ENCODE results near the gene SLCO2A1. TPM values are rescaled to one million over a fixed set of nuclear protein-coding genes. Genes with fewer than 3 reads are reported as not detected.

Gene SLCO2A1
- total and polyA plus RNA-seq, 2 donors (not counting 1 experiment from before 2014, with no cell fraction given): not detected

GRCh38 chr3:133928903-133929607 lies 100.7 kb downstream of the SLCO2A1 start:
- H3K4me1 ChIP-seq (ENCODE audit: control insufficient read depth in 2 of 2, insufficient read depth in 2 of 2, low read length in 2 of 2): peaks cover 12 to 14% of the 10 kb centered on the region in 2 donors
- H3K79me2 ChIP-seq (ENCODE audit: control insufficient read depth, insufficient read depth, low read length): no peaks in the 10 kb centered on the region
- DNase-seq: peak; percentile 6
- no peak overlapping the region for H3K9ac ChIP-seq (ENCODE audit: low read length)
- ChIA-PET POLR2A (no interaction called here), CTCF (interaction anchor here (0.6 to 2.3 kb wide), 6 partner anchors 25 to 1203 kb away, joined by 3 to 14 read pairs (median 4); no protein-coding TSS in a partner anchor)
- no peaks in the 10 kb centered on the region for H3K36me3 ChIP-seq (replicated peaks in 1 of 2; ENCODE audit: control extremely low read depth in 1 of 2, control insufficient read depth in 1 of 2, extremely low read depth in 1 of 2, insufficient read depth in 2 of 2, low read length in 1 of 2)
- H3K27me3 ChIP-seq (replicated peaks in 1 of 4; ENCODE audit: control extremely low read depth in 1 of 4, control insufficient read depth in 3 of 4, insufficient read depth in 4 of 4, low read length in 3 of 4): peaks cover 0 to 26% (median 5%) of the 10 kb centered on the region in 4 experiments
- ATAC-seq (ENCODE audit: low read depth): no peak
- H2AFZ ChIP-seq (ENCODE audit: insufficient read depth, low read depth, low read length, poor library complexity, severe bottlenecking): no peak overlapping the region
- TF ChIP-seq EZH2 (IDR thresholded peaks at IDR 0.05; ENCODE audit: borderline replicate concordance, insufficient read depth, low read depth, low read length, poor library complexity, severe bottlenecking): no peak
- TF ChIP-seq, protein P1, sequence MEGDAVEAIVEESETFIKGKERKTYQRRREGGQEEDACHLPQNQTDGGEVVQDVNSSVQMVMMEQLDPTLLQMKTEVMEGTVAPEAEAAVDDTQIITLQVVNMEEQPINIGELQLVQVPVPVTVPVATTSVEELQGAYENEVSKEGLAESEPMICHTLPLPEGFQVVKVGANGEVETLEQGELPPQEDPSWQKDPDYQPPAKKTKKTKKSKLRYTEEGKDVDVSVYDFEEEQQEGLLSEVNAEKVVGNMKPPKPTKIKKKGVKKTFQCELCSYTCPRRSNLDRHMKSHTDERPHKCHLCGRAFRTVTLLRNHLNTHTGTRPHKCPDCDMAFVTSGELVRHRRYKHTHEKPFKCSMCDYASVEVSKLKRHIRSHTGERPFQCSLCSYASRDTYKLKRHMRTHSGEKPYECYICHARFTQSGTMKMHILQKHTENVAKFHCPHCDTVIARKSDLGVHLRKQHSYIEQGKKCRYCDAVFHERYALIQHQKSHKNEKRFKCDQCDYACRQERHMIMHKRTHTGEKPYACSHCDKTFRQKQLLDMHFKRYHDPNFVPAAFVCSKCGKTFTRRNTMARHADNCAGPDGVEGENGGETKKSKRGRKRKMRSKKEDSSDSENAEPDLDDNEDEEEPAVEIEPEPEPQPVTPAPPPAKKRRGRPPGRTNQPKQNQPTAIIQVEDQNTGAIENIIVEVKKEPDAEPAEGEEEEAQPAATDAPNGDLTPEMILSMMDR (IDR thresholded peaks at IDR 0.05): no peak
- no peaks in the 10 kb centered on the region for H3K9me3 Mint-ChIP-seq (ENCODE audit: insufficient read depth)
- no peak overlapping the region for H3K4me3 ChIP-seq (ENCODE audit: control extremely low read depth in 1 of 5, extremely low read depth in 1 of 5, insufficient read depth in 1 of 5, low read depth in 2 of 5, low read length in 4 of 5)
- H3K4me3 Mint-ChIP-seq: peak overlapping the region; percentile 23
- H3K4me2 ChIP-seq (replicated peaks; ENCODE audit: low read depth, low read length, poor library complexity, severe bottlenecking): no peak overlapping the region
- H4K20me1 ChIP-seq (ENCODE audit: control insufficient read depth, insufficient read depth, low read length, poor library complexity, severe bottlenecking): no peaks in the 10 kb centered on the region
- intact Hi-C loops (cut with micrococcal nuclease): no loop called here
- no peak overlapping the region for H3K27ac ChIP-seq (ENCODE audit: low read length in 2 of 2)
- no peak overlapping the region for H3K27ac Mint-ChIP-seq
- H3K9me3 ChIP-seq (ENCODE audit: control extremely low read depth in 1 of 3, control insufficient read depth in 2 of 3, insufficient read depth in 1 of 3, low read length in 2 of 3): peaks cover 0 to 4% (median 0%) of the 10 kb centered on the region in 3 donors
- WGBS (ENCODE audit: insufficient coverage): 96% methylated on average over 12 of the region's 14 CpGs
- H3K27me3 Mint-ChIP-seq: peaks cover 21% of the 10 kb centered on the region
- H3K4me1 Mint-ChIP-seq: peaks cover 13% of the 10 kb centered on the region
